Tongue (tissue), 2 donors: ENCODE measurements around the gene BCL2L13. TPM values are rescaled to one million over a fixed set of nuclear protein-coding genes. Genes with fewer than 3 reads are reported as not detected.
A peak's percentile ranks its signal among the peaks of the same experiment; 100 is the strongest.

Source experiments
- DNase-seq: peaks from one replicate; pipeline ENCODE4 v3.0.0-alpha.2; 2015
- total RNA-seq: library from RNA; depleted of rRNA; stranded (reverse); fragments of >200 nt; gene quantifications from one replicate; pipeline ENCODE4 v1.2.3, GENCODE V29; 2014

The BCL2L13 gene, protein sequence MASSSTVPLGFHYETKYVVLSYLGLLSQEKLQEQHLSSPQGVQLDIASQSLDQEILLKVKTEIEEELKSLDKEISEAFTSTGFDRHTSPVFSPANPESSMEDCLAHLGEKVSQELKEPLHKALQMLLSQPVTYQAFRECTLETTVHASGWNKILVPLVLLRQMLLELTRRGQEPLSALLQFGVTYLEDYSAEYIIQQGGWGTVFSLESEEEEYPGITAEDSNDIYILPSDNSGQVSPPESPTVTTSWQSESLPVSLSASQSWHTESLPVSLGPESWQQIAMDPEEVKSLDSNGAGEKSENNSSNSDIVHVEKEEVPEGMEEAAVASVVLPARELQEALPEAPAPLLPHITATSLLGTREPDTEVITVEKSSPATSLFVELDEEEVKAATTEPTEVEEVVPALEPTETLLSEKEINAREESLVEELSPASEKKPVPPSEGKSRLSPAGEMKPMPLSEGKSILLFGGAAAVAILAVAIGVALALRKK
- total RNA-seq: 61.5 TPM

DNA sequence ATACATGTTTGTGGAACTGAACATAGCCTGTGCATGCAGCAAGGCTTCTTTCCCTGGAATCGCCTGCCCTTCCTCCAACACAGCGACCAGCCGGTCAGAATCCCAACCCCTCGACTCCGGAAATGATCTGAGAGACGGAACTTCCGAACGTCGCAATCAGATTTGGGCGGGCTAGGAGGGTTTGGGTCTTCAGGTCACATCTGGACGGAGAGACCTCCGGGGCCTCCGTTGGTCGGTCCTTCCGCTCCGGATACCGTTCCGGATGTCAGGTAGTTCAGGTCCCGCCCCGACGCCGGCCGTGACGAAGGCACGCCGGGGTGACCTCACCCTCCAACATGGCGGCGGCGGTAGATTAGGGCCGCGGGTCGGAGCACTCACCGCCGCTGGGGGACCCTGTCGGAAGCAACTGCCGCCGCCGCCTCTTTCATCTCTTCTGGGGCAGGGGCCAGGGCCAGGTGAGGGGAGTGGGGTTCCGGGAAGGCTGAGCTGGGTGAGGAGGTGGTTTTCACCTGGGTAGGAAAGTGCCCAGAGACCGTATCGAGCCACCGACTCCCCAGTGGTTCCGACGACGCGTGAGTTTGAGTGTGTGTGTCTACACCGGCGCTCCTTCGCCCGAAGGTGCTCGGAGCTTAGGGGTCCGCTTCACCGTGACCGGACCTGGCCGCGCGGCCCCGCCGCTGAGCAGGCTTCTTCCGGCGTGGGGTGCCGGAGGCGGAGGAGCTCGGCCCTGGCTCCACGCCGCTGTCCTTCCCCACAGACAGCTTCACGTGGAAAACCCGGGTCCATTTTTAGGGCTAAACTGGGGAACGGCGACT lies at the start of gene BCL2L13:
TSS of gene BCL2L13 (plus strand) at position 326 of the 815 bp plus-strand sequence. CDS start 16,955 bp downstream, outside the sequence.
- peak; percentile 97 for DNase-seq

- no peak for DNase-seq
Measured at GRCh38 chr22:17589810-17590375, 48.7 kb upstream of the BCL2L13 start.

DNA sequence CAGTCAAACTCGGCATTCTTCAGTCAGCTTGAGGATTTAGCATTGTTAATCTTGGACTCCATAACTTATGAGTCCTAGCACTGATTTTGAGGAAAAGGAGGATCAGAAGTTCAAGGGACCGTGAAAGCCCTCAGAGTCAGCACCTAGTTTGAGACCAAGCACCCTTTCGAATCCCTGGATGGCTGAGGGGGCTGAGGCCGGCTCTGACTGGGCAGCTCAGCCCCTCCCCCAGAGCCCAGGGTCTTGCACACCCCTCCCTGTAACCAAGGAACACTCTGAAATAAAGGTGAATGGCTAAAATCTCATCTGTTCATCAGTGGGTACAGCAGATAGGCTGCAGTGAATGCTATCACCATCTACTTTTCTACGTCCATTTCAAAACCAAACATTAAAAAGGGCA lies 48.0 kb upstream of the BCL2L13 start:
- DNase-seq: no peak

- no peak for DNase-seq
Measured at GRCh38 chr22:17592201-17592600, 46.4 kb upstream of the BCL2L13 start.

DNA sequence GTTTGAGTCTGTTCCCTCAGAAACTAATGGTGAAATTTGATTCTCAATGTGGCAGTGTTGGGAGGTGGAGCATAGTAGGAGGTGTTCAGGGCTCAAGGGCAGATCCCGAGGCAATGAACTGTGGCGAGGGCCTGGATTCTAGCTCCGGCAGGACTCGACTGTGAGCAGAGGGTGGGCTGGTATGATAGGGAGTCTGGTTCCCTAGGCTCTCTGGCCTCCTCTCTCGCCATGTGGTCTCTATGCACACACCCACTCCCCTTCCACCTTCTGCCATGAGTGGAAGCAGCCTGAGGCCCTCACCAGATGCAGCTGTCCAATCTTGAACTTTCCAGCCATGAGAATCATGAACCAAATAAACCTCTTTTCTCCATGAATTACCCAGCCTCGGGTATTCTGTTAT lies 42.3 kb upstream of the BCL2L13 start:
- DNase-seq: no peak

DNA sequence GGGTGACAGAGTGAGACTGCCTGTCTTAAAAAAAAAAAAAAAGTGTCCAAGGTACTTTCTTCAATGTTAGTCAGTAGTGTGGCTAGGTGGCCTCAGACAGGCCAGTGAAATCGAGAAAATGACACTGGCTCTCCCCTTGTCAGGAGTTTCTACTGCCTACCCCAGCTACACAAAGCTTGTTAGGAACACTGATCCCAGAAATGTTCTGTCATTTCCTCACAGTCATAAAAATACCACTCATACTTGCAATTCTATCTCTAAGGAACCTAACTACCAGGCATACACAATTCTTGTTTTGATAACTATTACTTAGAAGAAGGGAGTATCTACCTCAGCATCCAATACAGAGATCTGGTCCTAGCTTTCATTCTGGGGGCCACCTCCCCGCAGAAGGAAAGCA lies 41.3 kb upstream of the BCL2L13 start:
- DNase-seq: no peak

DNA sequence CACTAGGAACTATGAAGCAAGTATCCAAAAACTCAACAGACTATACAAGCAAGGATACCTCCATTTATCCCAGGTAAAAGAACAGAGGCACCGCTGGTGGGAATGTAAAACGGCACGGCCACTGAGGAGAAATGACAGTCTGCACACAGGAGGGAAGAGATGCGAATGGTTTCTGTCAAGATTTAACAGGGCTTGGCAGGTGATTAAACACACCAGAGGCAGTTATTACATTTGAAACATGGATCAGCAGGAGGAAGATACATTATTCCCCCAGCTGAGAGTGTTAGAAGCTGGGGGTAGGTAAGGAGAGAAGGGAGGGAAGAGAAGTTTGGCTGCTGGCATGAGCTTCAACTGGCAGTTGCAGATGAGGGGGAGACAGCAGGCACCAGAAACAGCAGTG lies 40.2 kb upstream of the BCL2L13 start:
- DNase-seq: no peak

GRCh38 chr22:17601031-17601430 lies 37.5 kb upstream of the BCL2L13 start:
- no peak for DNase-seq

GRCh38 chr22:17603668-17604067 lies 34.9 kb upstream of the BCL2L13 start:
- DNase-seq: no peak

- peak; percentile 67 for DNase-seq
Measured at GRCh38 chr22:17606496-17606895, 32.1 kb upstream of the BCL2L13 start.

GRCh38 chr22:17607891-17608521 lies 30.6 kb upstream of the BCL2L13 start:
- DNase-seq: no peak

DNA sequence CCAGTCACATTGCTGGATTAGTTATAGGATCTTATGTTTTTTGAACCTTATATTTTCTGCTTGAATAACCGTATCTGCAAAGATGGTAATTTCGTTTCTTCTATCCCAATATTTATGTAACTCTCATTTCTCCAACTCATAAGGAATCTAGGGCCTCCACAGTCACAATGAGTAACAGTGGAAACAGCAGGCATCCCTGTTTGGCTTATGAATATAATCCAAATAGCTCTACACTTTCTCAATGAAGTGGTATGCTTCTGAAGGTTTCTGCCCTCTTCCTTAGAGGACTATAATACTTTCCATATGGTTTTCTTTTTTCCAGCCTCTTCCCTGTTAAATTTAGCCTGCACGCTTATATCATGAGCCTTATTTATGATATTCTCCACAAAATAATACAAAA lies 26.5 kb upstream of the BCL2L13 start:
- no peak for DNase-seq

DNA sequence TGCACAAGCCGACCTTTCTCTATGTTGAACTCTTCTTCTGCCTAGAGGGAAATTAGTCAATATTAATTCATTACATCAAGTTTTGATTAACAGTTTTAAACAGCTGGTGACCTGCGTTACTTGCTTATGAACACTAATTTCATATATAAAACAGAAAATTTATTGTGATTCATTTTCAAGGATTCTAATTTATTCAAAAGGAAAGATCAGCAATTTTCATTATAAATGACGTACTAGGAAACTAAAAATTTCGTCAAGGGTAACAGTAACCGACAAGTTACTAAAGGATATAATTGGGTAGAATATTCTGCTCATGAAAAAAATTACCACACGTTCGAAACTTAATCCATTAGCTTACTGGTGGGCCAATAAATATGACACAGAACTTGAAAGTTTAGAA lies 25.3 kb upstream of the BCL2L13 start:
- DNase-seq: no peak

DNA sequence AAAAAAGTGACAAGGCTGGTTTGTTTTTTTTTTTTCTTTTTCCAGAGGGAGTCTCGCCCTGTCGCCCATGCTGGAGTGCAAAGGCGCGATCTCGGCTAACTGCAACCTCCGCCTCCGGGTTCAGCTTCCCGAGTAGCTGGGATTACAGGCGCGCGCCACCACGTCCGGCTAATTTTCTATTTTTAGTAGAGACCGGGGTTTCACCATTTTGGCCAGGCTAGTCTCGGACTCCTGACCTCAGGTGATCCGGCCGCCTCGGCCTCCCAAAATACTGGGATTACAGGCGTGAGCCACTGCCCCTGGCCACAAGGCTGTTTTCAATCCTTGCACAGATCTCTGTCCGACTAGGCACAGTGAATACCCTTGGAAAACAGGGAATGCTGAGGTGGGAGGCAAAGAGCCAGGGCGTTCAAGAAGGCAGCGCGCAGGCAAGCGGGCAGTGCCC lies 10.6 kb upstream of the BCL2L13 start:
- DNase-seq: no peak

GRCh38 chr22:17628406-17629172 lies 10.0 kb upstream of the BCL2L13 start, which contains the start of gene ATP6V1E1:
Gene ATP6V1E1 (minus strand): TSS chr22:17628749. CDS start chr22:17628635, 114 bp downstream.
- DNase-seq: peak; percentile 98

GRCh38 chr22:17629173-17629489 lies 9.4 kb upstream of the BCL2L13 start:
- no peak for DNase-seq

GRCh38 chr22:17629641-17630040 lies 8.9 kb upstream of the BCL2L13 start:
- no peak for DNase-seq

GRCh38 chr22:17631076-17631565 lies 7.4 kb upstream of the BCL2L13 start:
- DNase-seq: no peak

DNA sequence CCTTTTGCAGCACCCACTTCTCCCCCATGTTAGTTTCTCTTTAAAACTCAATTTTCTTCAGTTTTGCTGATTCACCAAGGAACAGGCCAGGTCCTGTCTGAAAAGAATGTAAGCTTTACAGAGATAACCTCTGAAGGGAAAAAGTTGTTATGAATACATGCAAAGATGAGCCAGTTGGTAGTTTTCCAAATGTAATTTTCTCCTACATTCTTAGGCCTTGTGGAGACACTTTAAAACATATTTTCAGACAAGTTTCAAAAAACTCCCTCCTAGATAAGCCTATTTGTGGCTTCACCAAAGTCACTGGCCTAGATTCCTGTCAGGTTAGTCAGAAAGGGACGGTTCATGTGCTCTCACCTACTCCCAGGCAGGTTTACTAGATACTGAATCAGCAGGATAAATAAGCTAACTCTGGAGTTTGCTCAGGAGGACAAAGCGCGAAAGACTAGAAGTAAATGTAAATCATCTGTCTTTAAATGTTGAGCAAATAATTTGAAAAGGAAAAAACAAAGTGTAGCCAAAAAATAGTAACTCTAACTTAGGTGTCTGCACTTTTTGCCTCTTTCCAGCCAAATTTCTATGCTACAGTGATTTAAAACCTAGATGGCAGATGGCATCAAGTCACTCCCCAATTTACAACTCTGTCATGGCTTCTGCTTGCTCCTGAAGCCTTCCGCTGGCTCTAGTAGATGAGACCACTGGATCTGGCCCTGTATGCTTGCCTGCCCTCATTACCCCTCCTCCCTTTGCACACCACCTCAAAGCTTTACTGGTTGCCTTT lies 5.2 kb upstream of the BCL2L13 start:
- peak; percentile 6 for DNase-seq

DNA sequence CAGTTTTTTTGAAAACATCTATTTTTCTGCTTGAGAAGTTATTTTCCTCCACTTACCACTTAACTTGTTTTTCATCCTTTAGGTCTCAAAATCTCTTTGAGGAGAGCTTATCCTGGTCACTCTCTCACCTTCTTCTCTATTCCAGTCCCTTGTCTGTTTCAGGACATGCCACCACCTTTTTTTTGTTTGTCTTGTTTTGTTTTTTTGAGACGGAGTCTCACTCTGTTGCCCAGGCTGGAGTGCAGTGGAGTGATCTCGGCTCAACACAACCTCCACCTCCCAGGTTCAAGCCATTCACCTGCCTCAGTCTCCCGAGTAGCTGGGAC lies 4.6 kb upstream of the BCL2L13 start:
- DNase-seq: no peak

- no peak for DNase-seq
Measured at GRCh38 chr22:17634696-17635095, 3.9 kb upstream of the BCL2L13 start.
